Activated CD8-positive, alpha-beta memory T cell treated with anti-CD3 and anti-CD28 coated beads, Interleukin-2, amount 50 U/mL, for 24 hours (primary cell): ENCODE data around the gene RALGAPB.

Source experiments
- DNase-seq: peaks from one replicate; pipeline ENCODE4 v3.0.0-alpha.2; 2020; ENCODE audit errors: extremely low read depth

Gene RALGAPB

DNA sequence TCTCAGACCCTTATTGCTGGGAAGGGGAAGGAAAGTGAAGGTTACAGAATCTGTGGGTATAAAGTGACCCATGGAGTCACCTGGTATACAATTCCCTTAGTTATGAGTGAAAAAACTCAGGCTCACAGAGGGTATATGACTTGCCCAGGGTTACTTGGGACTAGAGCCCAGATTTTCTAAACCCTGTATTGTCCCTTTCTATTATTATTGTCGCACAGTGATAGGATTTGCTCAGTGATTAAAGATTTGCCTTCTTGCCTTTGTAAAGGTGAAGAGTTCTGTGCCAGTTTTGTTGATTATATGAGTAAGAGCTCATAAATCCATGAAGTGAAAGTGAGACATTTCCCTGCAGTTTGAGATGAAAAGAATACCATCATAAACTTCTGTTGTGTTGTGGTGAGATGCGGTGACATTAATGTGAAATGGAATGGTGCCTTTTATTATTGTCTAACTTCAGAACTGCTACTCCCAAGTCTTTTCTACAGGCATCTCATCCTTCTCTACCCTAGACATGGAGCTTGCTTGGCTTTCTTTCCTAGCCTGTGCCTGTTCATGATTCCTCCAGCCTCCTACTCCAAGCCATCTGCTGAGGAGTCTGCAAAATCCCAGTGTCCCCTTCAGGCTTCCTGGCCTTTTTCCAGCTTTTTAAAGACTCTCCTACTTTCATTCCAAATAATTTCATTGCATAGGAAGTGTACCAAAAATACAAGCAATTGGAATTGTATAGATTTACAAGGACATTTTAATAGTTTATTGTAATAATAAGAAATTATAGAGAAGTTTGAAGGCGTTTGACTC, 74.8 kb downstream of the RALGAPB start:
- DNase-seq: no peak

DNA sequence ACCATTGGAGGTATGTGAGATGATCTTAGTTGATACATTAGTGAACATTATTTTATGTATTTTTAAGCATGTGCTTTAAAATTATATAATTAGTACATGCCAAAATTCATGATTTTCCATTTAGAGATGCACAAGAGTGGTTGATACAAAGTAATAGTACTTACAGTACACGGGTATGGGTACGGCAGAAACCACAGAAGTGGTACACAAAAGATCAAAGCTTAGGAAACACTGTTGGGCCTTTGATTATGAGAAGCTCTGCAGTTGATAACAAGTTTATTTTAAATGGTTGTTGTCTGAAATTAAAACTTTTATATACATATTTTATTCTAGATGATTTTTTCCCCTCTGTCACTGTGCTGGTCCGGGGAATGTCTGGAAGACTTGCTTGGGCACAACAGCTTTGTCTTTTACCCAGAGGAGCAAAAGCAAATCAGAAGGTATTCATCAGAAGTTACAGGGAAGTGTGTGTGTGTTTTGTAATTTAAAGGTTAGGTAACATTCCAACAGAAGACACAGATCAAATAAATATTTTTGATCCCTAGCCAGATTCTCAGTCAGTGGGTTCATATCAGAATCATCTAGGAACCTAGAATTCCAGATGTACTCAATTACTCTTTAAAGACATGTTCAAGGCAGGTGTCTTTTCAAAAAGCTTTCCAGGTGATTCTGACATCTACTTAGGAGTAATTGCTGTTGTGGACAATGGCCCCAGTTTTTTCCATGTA, 75.9 kb downstream of the RALGAPB start:
- DNase-seq: no peak

DNA sequence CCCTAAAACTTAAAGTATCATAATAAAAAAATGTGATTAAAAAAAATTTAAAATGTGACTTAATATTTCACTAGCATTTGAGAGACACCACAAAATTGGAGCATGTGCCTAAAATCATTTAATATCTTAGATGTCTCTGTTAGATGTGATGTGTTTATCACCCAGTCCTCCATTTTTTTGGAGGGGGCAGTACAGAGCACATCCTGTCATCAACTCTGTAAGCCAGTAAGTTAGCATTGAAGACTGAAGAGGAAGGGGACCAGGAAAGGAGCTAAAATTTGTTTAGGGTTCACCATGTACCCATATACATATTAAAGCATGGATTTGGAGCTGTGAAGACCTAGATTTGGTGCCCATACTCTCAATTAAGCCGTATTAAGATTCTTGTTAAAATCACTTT, 77.6 kb downstream of the RALGAPB start:
- DNase-seq: no peak

DNA sequence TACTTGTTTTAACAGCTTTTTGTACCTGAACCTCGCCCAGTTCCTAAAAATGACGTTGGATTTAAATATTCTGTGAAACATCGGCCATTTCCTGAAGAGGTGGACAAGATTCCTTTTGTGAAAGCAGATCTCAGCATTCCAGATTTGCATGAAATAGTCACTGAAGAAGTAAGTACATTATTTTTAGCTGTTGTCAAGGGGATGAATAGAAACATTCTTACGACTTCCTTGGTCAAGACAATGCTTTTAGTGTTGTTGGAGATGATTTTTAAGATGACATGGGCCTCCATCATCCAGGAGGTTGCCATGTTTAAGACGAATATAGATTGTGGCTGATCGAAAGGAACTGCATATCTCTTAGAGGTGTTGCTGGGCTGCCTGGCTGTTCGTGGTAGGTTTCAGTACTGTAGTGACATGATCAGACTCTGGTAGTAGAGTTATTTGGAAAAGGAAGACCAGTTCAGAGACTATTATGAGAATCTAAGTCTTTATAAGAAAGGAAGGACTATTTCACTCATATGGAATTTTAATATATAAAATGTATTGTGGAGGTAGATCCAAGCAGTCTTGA, 78.5 kb downstream of the RALGAPB start:
- DNase-seq: no peak

DNA sequence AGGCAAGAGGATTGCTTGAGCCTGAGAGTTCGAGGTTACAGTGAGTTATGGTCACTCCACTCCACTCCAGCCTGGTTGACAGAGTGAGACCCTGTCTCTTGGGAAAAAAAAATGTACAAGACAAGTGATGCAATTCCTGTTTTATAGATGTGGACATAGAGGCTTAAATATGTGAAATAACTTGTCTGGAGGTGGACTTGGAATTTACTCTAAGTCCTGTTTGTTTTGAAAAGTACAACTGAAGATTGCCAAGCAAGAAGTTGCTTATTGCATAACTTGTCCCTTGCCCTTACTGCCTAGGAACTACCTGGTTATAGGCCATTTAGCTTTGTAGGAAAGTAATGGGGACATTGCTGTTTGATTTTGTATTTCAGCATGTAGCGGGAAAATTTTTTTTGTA, 82.3 kb downstream of the RALGAPB start:
- no peak for DNase-seq

DNA sequence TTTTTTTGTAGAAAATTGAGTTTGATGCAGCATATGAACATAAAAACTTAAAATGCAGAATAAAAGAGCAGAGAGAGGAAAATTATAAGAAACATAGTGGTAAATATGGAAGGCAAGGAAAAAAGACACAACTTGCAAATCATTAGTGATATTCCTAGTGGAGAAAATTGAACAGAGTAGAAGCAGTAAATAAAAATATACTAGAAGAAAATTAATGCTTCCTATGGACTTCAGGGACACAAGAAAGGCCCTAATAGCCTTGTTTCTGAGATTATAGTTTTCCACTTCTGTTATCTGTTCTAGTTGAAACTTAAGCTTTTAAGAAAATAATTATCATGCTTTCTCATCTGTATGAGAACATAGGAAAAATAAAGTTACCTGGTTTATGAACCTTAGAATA, 82.8 kb downstream of the RALGAPB start:
- no peak for DNase-seq

DNA sequence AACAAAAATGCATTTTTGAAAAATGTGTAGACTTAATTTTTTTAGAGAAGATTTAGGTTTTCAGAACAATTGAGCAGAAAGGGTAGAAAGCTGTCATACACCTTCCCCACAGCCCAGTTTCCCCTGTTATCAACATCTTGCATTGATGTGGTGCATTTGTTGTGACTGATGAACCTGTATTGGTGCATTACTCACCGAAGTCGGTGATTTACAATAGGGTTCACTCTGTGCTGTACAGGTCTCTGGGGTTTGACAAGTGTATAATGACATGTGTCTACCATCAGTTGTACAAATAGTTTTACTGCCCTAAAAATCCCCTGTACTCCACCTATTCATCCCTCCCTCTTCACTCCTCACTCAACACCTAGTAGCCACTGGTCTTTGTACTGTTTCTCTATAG, 84.5 kb downstream of the RALGAPB start:
- DNase-seq: no peak

DNA sequence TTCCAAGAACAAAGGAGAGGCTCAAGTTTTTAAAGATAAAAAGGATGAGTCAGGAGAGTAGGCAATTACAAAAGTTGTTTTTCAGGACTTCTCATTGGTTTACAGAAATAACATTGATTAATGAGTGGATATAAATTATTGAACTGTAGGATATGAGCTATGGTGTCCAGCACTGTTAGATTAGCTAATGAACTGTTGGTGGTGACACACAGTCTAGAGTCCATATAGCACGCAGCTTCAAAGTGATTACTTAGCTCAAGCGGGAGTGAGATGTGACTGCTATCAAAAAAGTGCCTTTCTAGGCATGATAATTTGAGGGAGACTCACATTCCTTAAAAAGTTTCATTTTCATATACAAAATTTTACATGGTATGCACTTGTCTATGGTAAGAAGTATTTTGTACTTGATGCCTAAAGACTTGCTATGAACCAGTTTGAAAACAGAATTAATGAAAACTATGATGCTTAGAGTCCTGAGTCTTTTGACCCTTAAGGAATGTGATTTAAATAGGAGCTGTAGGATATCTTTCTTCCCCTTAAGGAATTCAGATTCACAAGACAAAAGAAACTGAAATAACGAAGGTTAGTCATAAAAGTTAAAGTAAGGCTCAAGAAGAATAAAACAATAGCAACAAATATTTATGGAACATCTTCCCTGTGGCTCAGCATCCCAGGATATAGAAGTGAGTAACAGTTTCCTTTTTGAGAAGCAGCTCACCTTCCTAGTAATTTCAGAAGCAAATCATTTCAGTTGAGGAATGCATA, 86.1 kb downstream of the RALGAPB start:
- no peak for DNase-seq

DNA sequence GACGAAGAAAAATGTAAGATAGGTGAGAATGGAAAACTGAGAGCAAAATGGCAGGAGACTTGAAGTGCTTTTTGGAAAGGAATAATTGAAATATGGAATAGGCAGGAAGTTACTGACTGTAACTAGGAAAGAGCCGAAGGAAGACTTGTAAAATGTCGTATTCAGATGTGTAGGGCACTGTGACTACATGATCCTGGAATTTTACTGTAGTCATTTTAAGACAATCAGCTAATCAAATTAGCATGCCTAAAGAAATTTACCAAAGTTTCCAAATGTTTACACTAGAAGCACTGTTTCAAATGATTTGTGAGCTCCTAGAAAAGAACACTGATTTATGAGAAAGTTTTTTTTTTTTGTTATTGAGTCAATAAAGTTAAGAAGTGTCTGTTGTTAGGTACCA, 87.1 kb downstream of the RALGAPB start:
- DNase-seq: no peak

DNA sequence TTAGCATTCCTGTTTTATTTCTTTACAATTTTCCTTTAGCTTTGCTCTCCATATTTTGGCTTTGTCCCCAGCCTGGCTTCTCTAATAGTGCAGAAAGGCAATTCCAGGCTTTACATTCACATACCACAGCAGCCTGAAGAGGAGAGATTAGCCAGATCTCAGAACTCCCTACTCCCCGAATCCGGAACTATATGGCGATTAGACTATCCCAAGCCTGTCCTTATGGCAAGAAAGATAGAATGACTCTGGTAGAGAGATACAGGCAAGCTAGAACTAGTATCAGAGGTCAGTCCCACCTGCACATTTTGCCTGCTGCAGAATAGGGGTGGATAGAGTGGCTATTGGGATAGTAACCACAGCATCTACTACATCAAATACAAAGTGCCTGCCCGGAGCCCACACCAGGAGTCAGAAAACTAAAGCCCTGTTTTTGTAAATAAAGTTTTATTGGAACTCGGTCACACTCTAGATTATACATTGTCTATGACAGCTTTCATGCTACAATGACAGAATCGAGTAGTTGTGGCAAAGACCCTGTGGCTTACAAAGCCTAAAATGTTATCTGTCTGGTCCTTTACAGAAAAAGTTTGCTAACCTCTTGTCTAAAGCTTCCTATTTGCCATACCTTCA, 91.3 kb downstream of the RALGAPB start:
- no peak for DNase-seq

DNA sequence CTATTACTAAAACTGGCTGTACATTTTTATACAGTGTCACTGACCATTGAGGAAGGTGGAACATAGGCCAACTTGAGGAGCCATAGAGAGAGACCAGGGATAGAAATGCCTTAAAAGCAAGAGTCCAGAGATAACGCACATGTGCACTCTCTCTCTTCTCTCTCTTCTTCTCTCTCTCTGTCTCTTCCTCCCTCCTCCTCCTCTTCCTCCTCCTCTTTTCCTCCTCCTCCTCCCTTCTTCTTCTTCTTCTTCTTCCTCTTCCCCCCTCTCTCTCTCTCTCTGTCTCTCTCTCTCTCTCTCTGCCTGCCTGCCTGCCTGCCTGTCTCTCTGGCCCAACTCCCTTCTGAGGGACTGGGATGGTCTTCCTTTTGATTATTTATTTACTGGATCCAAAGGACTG, 92.0 kb downstream of the RALGAPB start:
- no peak for DNase-seq

DNA sequence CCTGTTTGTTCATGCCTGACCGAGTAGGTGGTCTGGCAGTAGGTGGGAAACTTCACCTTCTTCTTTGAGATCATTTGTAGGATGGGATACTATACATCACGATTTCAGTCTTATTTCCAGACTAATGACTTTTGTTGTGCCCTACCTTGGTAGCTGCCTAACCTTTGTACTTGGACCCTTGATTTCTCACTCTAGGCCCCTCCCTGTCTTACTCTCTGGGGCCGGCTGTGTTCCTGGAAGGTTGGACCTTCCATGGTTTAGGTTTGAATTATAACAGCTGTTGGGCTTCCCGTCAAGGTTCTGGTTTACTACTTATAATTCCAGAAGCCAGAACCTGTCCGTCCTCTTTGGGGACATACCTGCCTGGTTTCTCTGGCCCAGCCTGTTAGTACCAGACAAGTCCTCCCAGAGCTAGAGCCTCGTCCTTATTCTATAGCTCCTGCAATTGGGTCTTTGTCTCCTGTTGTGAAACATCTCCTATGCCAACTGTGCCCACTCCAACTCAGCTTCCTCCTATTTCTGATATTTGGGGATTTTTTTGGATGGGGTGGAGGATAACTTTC, 93.5 kb downstream of the RALGAPB start:
- no peak for DNase-seq

DNA sequence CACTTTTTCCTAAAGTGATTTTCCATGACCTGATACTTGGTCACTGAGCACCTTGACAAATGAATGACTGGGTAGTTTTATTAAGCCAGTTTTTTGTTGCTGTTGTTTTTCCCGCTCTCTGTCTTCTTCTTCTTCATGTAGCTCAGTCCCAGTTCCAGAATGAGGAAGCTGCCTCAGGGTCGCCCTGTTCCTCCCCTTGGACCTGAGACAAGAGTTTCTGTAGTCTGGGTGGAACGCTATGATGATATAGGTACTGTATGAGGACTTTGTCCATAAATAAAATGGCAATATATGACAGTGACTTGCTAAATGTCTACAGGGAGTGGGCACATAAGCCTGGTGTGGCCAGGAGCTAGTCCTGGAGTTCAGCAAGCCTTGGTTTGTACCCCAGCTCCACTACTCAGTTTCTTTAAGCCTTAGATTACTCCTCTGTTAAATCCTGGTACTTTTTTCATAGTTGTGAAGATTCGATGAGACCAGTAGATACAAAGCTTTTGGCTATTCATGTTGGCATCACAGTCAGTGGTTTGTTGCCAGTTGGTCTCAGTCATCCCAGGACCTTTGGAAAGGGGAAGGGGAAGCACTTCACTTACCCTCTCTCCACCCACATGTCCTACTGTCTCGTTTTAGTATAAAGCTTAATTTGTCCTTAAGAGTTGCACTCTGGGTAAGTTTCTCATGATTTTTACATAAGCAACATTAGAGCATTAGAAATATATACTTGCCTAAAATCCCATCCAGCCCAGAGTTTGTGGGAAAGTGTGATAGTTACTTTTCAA, 97.3 kb downstream of the RALGAPB start:
- no peak for DNase-seq

DNA sequence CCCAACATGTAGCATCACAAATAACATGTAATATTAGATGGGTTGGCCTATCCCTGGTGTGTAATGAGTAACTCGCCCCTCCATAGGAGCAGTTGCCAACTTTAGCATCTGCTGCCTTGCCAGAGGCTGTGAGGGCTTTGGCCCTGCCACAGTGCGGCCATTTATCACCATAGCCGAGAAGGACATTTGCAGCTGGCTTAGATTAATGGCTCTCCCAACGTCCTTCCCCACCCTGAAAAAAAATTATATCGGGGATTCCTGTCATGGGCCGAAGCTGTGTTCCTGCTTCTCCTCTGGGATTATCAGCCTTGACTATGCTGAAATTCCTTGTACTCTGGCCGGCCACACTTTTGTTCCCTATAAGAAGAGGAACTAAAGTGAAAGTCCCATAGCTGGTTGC, 100.8 kb downstream of the RALGAPB start:
- DNase-seq: no peak

DNA sequence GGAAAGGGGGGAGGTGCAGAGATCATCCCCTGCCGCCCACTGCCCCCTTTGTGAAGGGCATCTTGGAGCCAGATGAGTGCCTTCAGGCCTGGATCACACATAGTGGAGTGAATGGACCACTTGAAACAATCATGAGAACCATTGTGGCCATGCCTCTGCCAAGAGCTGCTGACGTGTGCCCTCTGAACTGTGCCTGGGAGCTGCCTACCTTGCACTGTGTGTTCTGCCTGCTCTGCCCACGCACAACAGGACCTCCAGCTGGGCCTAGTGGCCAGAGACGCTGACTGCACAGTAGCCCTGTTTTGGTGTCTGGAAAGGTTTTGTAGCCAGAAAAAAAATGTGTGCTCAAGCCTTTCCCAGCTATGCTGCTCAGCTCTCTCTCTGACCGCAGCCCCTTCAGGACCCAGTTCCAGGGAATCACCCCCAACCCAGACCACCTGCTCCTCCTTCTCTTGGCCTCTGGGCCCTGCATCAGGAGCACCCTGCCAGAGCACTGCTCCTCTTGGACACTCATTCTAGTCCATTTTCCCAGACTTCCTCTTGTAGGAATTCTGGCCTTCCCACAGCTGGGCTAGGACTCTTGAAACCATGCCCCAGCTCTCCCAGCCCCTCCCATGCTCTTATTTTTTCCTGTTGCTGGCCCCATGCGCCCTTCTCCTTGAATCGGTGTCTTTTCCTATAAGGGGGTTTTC, 106.7 kb downstream of the RALGAPB start:
- DNase-seq: no peak

DNA sequence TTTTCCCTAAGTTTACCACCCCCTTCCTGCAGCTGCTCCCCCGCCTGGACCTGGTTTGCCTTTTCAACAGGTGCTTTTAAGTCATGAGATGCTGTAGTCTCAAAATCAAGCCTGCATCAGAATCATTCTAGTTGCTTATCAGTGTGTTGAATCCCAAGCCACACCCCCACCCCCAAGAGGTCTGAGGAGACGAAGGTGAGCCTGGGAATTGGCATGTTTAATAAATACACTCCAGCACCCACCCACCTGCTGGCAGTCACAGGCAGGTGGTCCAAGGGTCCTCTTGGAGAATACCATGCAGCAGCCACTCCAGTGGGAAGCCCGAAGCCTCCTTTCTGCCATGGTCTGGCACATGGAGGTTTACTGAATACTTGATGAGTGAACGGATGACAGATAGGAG, 107.3 kb downstream of the RALGAPB start:
- no peak for DNase-seq

DNA sequence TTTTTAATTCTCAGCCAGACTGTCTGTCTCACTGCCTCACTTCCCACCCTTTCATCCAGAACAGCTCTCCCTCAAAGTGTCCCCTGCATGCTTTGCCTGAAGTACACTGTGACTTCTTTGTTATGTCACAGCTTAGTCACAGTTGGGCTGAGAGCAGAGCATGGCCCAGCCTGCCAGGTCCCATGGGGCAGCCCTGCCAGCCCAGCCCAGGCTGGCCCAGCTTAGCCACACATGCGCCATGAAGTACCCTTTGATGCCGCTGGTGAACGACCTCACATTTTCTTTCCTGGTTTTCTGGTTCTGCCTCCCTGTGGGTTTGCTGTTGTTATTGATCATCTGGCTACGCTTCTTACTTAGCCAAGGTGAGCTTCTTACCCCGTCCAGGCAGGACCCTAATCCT, 108.4 kb downstream of the RALGAPB start, which contains the start of gene ADIG:
ADIG (plus strand) TSS at position 185 of the 400 bp plus-strand sequence; CDS start at position 239, 54 bp downstream.
- no peak for DNase-seq

DNA sequence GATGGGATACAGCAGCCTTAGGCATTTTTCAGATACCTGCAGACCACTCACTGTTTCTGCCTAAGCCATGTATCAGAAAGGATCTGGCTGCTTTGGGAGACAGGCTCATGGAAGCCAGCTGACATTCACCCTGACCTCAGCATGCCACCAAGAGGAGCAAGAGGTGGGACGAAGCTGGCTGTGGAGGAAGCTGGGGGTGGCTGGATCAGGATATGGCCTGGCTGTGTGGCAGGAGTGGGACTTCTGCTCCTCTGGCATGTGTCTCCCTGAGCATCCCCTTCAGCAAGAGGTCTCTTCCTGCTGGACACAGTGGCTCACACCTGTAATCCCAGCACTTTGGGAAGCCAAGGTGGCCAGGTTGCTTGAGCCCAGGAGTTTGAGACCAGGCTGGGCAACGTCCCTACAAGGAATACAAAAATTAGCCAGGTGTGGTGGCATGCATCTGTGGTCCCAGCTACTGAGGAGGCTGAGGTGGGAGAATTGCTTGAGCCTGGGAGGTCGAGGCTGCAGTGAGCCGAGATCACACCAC, 109.3 kb downstream of the RALGAPB start:
- no peak for DNase-seq

DNA sequence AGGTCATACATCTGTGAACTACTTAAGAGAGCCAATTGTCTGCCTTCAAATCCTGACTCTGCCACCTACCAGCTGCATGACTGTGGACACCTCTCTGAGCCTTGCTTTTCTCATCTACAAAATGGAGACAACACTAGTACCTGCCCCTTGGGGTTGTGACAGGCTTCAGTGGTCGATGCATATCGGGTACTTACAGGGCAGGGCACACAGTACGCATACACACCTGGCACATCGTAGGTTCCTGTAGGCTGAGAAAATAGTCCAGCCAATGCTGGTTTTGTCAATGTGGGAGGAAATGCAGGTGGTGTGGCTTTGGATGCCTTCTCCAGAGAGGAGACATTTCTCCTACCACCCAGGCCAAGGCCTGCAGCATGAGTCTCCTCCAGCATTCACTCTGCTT, 110.7 kb downstream of the RALGAPB start:
- no peak for DNase-seq
